C4-2B (cell line): Measurements from ENCODE around the gene VSTM4.

ENCODE experiments used
- H3K27ac ChIP-seq: fragments of 450-650 bp; 2 replicates; pipeline ENCODE4 v1.5.1; 2017
- CTCF ChIP-seq: fragments of 450-650 bp; conservative IDR thresholded peaks from 2 replicates; pipeline ENCODE4 v1.5.1; 2017; ENCODE audit warnings: mild to moderate bottlenecking
- ZFX ChIP-seq: fragments of 450-650 bp; IDR thresholded peaks from 2 replicates; pipeline ENCODE4 v1.6.1; 2017

Gene VSTM4

DNA sequence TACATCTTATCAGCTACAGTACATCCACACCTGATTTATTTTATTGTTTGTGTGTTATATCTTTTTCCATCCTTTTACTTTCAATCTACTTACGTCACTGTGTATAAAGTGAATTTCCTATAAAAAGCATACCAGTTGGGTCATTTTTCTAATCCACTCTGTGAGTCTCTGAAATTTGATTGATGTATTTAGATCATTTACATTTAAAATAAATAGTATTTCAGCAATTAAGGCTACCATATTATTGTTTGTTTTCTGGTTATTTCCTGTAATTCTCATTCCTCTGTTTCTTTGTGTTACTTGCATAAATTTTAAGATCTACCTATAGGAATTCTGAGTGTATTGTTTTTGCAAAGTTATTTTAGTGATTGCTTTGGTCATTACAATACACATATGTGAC is 53.7 kb downstream of the VSTM4 start:
- no peak for TF ChIP-seq ZFX
- TF ChIP-seq CTCF, result no peak
- no peak overlapping the region for H3K27ac ChIP-seq

- TF ChIP-seq CTCF (no peak), ZFX (no peak)
- H3K27ac ChIP-seq, result no peak overlapping the region
These were observed 56.7 kb downstream of the VSTM4 start for GRCh38 chr10:49058463-49059255.

GRCh38 chr10:49057231-49057880 is 58.0 kb downstream of the VSTM4 start:
- TF ChIP-seq CTCF, result no peak
- H3K27ac ChIP-seq, result no peak overlapping the region

- H3K27ac ChIP-seq, result no peak overlapping the region
- TF ChIP-seq CTCF, result no peak
- no peak for TF ChIP-seq ZFX
These were observed 59.0 kb downstream of the VSTM4 start for GRCh38 chr10:49056356-49056755.

DNA sequence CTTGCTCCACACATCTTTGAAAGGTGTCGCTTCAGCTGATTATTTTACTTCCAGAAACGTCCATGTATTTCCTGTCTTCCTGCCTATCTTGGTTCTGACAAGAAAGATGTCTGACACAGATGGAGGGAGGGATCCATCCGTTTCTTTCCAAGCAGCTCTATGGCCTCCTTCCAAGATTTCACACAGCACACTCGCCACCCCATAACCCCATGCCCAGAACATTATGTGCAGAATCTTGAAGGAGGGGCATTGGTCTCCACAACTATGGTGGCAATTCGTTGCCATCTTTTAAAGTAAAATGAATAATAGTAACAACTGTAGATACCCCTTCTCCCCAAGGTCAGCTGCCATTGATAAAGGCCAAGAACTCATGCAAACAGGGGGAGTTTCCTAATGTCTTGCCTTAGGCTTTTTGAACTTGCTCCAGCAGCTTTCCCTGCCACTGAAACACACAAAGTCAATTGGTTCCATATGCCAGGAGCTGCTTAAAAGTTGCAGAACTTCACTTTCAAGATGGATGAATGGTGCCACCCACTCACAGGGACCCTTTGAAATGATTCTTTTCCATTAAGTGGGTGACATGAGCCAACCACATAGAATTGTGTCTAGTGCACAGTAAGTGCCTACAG is 60.0 kb downstream of the VSTM4 start:
- TF ChIP-seq ZFX (no peak), CTCF (no peak)

GRCh38 chr10:49054753-49055152 is 60.6 kb downstream of the VSTM4 start:
- H3K27ac ChIP-seq, result no peak overlapping the region
- no peak for TF ChIP-seq ZFX
- no peak for TF ChIP-seq CTCF

More for the DNA sequence above, 60.0 kb downstream of the VSTM4 start:
- no peak overlapping the region for H3K27ac ChIP-seq
